ENCODE results near the gene CYP3A5. TPM values are rescaled to one million over a fixed set of nuclear protein-coding genes. Genes with fewer than 3 reads are reported as not detected.
"Not testable (repeated sequence)": the region's sequence is repeated elsewhere in the genome, so short reads cannot be mapped to it uniquely, and the experiment has no call there.

CYP3A5 gene
- total and polyA plus RNA-seq, 11 donors, result 0.06 to 0.52 (median 0.23) TPM; not detected in 6

DNA sequence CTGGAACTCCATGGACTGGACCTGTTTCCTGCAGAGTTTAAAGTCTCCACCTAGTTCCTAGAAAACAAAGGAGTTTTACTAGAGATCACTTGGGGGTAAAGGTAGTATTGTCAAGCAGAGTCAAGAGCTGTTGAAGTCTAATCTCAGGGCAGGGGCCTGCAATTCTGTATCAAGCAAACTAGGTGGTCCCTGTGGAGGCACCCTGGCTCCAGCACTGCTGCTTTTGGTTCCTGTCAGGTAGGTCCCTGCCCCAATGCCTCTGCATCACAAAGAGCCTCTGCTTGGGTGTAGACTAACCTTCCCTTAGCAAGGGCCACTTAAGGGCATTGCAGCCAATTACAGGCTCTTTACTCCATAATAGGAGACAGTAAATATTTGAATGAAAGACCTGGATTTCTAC is 40.5 kb downstream of the CYP3A5 start:
- DNase-seq, result no peak
- H3K4me3 ChIP-seq, result no peak overlapping the region
- peaks cover 0 to 26% (median 12%) of the 10 kb centered on the region in 9 donors for H3K36me3 ChIP-seq
- no peak overlapping the region for H3K27ac ChIP-seq
- intact Hi-C loops (cut with DNase I), result loop anchor here in 2 of 10 donors (10.0 kb wide), 1 partner anchor 266 kb away; no protein-coding TSS in a partner anchor
- H3K4me1 ChIP-seq, result no peaks in the 10 kb centered on the region
- TF ChIP-seq, protein P1, sequence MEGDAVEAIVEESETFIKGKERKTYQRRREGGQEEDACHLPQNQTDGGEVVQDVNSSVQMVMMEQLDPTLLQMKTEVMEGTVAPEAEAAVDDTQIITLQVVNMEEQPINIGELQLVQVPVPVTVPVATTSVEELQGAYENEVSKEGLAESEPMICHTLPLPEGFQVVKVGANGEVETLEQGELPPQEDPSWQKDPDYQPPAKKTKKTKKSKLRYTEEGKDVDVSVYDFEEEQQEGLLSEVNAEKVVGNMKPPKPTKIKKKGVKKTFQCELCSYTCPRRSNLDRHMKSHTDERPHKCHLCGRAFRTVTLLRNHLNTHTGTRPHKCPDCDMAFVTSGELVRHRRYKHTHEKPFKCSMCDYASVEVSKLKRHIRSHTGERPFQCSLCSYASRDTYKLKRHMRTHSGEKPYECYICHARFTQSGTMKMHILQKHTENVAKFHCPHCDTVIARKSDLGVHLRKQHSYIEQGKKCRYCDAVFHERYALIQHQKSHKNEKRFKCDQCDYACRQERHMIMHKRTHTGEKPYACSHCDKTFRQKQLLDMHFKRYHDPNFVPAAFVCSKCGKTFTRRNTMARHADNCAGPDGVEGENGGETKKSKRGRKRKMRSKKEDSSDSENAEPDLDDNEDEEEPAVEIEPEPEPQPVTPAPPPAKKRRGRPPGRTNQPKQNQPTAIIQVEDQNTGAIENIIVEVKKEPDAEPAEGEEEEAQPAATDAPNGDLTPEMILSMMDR (IDR thresholded peaks at IDR 0.05), result no peak
- no peak for TF ChIP-seq POLR2A (IDR thresholded peaks at IDR 0.05)
- H3K27me3 ChIP-seq, result no peaks in the 10 kb centered on the region
- H3K9me3 ChIP-seq, result no peaks in the 10 kb centered on the region
- ATAC-seq, result no peak

DNA sequence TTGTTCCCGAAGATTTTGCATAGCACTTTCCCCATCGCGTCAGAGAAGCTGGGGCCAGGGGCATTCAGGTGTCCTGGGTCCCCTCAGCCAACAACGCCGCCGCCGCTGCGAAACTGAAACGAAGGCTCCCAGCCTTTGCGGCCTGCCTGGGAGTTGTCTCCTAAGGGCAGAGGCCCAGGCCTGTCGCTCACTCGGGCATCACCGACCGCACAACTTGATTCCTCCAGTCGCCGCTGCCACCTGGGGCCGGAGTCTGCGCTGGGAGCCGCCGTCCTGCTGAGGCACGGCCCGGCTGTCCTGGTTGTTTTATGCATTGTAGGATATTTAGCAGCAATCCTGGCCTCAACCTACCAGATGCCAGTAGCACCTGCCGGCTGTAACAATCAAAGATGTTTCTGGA is 41.1 kb downstream of the CYP3A5 start:
- Histone ChIP-seq H3K9me3 (no peaks in the 10 kb centered on the region), H3K4me3 (no peak overlapping the region), H3K27ac (no peak overlapping the region), H3K27me3 (no peaks in the 10 kb centered on the region), H3K36me3 (peaks cover 0 to 32% (median 15%) of the 10 kb centered on the region in 9 donors), H3K4me1 (no peaks in the 10 kb centered on the region)
- no peak for ATAC-seq
- WGBS, 4 donors, result 92 to 96% (median 94%) methylated on average over 20 to 23 of the region's 23 CpGs
- intact Hi-C loops (cut with DNase I), result loop anchor here in 2 of 10 donors (10.0 kb wide), 1 partner anchor 266 kb away; no protein-coding TSS in a partner anchor
- TF ChIP-seq, protein P1 (IDR thresholded peaks at IDR 0.05), result no peak
- TF ChIP-seq POLR2A (IDR thresholded peaks at IDR 0.05), result no peak
- DNase-seq, result no peak

DNA sequence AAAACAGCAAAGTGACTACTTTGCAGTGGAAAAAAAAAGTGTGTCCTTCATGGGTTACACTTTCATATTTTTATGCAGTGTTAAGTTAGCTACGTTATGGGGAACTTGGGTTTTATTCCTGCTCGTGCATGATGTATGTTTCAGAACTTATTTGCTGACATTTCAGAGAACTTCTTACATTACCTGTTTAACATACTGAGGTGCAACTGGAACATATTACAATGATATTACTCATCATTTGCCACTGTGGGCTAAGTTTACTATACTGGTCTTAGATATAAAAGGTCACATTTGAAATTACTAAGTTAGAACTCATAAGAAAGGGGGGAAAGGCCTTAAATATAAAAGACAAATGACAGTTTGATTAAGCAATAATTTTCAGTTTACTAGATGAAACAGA is 42.4 kb downstream of the CYP3A5 start:
- not testable (repeated sequence) for H3K9me3 ChIP-seq, H3K4me1 ChIP-seq, H3K27me3 ChIP-seq, H3K4me3 ChIP-seq, ATAC-seq, DNase-seq, H3K27ac ChIP-seq
- intact Hi-C loops (cut with DNase I), result loop anchor here in 2 of 10 donors (10.0 kb wide), 1 partner anchor 267 kb away; no protein-coding TSS in a partner anchor
- H3K36me3 ChIP-seq, result peaks cover 0 to 38% (median 16%) of the 10 kb centered on the region in 9 donors
- 83 to 86% (median 84%) methylated on average over 2 of the region's 2 CpGs for WGBS, 4 donors

DNA sequence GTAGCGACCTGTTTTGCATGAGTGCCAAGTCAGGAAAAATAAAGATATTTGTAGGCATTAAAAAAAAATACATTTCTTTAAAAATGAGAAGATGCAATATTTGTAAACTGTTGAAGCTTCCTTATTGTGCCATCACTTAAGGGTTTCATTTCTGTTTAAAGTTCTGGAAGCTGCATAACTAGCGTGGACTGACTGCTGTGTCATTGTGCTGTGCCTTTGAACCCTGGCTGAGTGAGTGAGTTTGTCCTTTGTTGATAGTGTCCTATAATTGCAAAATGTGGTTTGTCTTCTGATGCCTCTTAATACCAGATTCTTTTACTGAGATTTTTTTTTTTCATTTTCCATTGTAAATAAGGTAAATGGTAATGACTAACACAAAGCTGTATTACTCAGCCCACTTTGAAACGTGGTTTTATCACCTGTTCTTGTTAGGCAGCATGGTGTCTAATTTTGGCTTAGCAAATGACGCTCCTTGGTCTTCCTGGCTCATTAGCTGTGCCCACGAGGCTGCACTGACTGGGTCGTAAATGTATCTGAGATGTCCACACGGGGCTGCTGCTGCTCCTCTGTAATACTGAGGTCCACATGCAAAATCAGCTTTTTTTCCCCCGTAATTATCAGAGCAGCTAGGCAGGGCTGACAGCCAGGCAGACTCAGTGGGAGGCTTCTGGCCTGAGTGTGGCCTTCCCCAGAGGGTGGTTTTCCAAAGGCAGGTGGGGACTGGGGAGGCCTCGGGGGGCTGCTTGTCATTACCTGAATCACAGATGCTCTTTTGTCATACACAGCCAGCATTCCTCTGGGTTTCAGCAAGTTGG is 48.3 kb downstream of the CYP3A5 start:
- Histone ChIP-seq H3K27me3 (no peaks in the 10 kb centered on the region), H3K4me1 (peaks cover 0 to 13% (median 2%) of the 10 kb centered on the region in 12 donors), H3K9me3 (no peaks in the 10 kb centered on the region), H3K4me3 (no peak overlapping the region), H3K36me3 (peaks cover 0 to 89% (median 63%) of the 10 kb centered on the region in 9 donors), H3K27ac (peak overlapping the region in 3 of 12 donors; percentile 33 to 54 (median 41))
- DNase-seq, result peak in 1 of 5 donors; percentile 62
- WGBS, 4 donors, result 41 to 44% (median 44%) methylated on average over 9 of the region's 9 CpGs
- TF ChIP-seq, protein P1 (IDR thresholded peaks at IDR 0.05), result peak in 6 of 12 donors; percentile 19 to 44 (median 27)
- no peak for TF ChIP-seq POLR2A (IDR thresholded peaks at IDR 0.05)
- ATAC-seq, result peak; percentile 83 to 92 (median 90)
- intact Hi-C loops (cut with DNase I), result loop anchor here in 2 of 10 donors (10.0 kb wide), 1 partner anchor 273 kb away; no protein-coding TSS in a partner anchor
